Epithelial cell of esophagus (primary cell): ENCODE measurements around the gene ARAP1.

Experiments used
- DNase-seq: peaks from one replicate; pipeline ENCODE4 v3.0.0; 2010; ENCODE audit warnings: low read depth
- H3K4me3 ChIP-seq: 2 replicates; pipeline ENCODE4 v1.5.1; 2011; ENCODE audit warnings: mild to moderate bottlenecking, low read length, control low read depth
- CTCF ChIP-seq: IDR thresholded peaks from 2 replicates; pipeline ENCODE4 v1.5.1; 2011; ENCODE audit warnings: low read depth, mild to moderate bottlenecking, low read length, control low read depth, inconsistent platforms; ENCODE audit not compliant: insufficient read depth; ENCODE audit errors: missing control alignments

ARAP1 gene

GRCh38 chr11:72752088-72752914 is at the start of gene ARAP1:
Gene ARAP1, minus strand, starts transcription at chr11:72752408. Its CDS starts 25,280 bp downstream, at chr11:72727128.
- DNase-seq = peak; percentile 69
- peak within 1 kb of the TSS; percentile 50 for H3K4me3 ChIP-seq
- no peak for TF ChIP-seq CTCF

GRCh38 chr11:72799441-72799840 is 47.2 kb upstream of the ARAP1 start:
- no peak for DNase-seq
- no peak for TF ChIP-seq CTCF

GRCh38 chr11:72798361-72798760 is 46.2 kb upstream of the ARAP1 start:
- DNase-seq = no peak

More at GRCh38 chr11:72799441-72799840, 47.2 kb upstream of the ARAP1 start:
- no peak overlapping the region for H3K4me3 ChIP-seq

GRCh38 chr11:72793425-72794367 is 41.5 kb upstream of the ARAP1 start, which contains the start of gene STARD10:
Gene STARD10, minus strand, starts transcription at chr11:72794047. Its CDS starts 12,866 bp downstream, at chr11:72781181.
- peak; percentile 95 for DNase-seq
- peak; percentile 76 for TF ChIP-seq CTCF
- peak within 1 kb of the TSS; percentile 75 for H3K4me3 ChIP-seq

More at GRCh38 chr11:72798361-72798760, 46.2 kb upstream of the ARAP1 start:
- no peak for TF ChIP-seq CTCF
- H3K4me3 ChIP-seq = no peak overlapping the region

GRCh38 chr11:72793076-72793424 is 40.8 kb upstream of the ARAP1 start:
- no peak for DNase-seq
- H3K4me3 ChIP-seq = peak overlapping the region; percentile 75

More at GRCh38 chr11:72793076-72793424, 40.8 kb upstream of the ARAP1 start:
- TF ChIP-seq CTCF = no peak
